Mesenchymal stem cell (in vitro differentiated cells and primary cell): ENCODE measurements around the gene CFAP100.

Experiments used
- DNase-seq: peaks from one replicate; pipeline ENCODE4 v3.0.0-alpha.2; 2013
- H2AFZ ChIP-seq: one replicate; pipeline ENCODE4 v1.6.1; 2013; ENCODE audit warnings: low read depth, mild to moderate bottlenecking, control low read depth, inconsistent platforms, low read length, moderate library complexity
- H2AK5ac ChIP-seq: 2 replicates; pipeline ENCODE4 v1.6.1; 2013; ENCODE audit warnings: low read length, moderate library complexity, mild to moderate bottlenecking, inconsistent platforms; ENCODE audit not compliant: severe bottlenecking
- H2BK120ac ChIP-seq: one replicate; pipeline ENCODE4 v1.6.1; 2013; ENCODE audit warnings: low read depth, mild to moderate bottlenecking, inconsistent platforms, low read length, moderate library complexity
- H2BK12ac ChIP-seq, 2 experiments: one replicate each; pipeline ENCODE4 v1.6.1; 2013; ENCODE audit warnings: inconsistent platforms in 2 of 2, low read length in 2 of 2, mild to moderate bottlenecking in 2 of 2, moderate library complexity in 2 of 2, control low read depth in 1 of 2
- H2BK15ac ChIP-seq: one replicate; pipeline ENCODE4 v1.6.1; 2013; ENCODE audit warnings: mild to moderate bottlenecking, low read depth, inconsistent platforms; ENCODE audit not compliant: poor library complexity, severe bottlenecking
- H2BK5ac ChIP-seq: 2 replicates; pipeline ENCODE4 v1.6.1; 2013; ENCODE audit warnings: low read depth, mild to moderate bottlenecking, low read length, control low read depth, inconsistent platforms; ENCODE audit not compliant: poor library complexity, severe bottlenecking
- H3K14ac ChIP-seq, 2 experiments: one replicate each; pipeline ENCODE4 v1.6.1; 2013; ENCODE audit warnings: inconsistent platforms in 2 of 2, low read length in 2 of 2, control low read depth in 1 of 2, mild to moderate bottlenecking in 1 of 2, moderate library complexity in 1 of 2
- H3K18ac ChIP-seq, 2 experiments: one replicate each; pipeline ENCODE4 v1.6.1; 2013; ENCODE audit warnings: inconsistent platforms in 2 of 2, low read length in 2 of 2, control low read depth in 1 of 2, low read depth in 1 of 2, mild to moderate bottlenecking in 1 of 2
- H3K23ac ChIP-seq, 2 experiments: one replicate each; pipeline ENCODE4 v1.6.1; 2013; ENCODE audit warnings: inconsistent platforms in 2 of 2, low read length in 2 of 2, mild to moderate bottlenecking in 2 of 2, moderate library complexity in 2 of 2, control low read depth in 1 of 2
- H3K27ac ChIP-seq: 2 replicates; pipeline ENCODE4 v1.5.1; 2013; ENCODE audit warnings: mild to moderate bottlenecking, moderate library complexity, low read length, control low read depth, inconsistent platforms; ENCODE audit not compliant: poor library complexity, severe bottlenecking
- H3K27me3 ChIP-seq, 2 experiments: 2 replicates each; pipeline versions ENCODE4 v1.6.1 to v1.7.0; 2013; ENCODE audit warnings: low read length in 2 of 2, mild to moderate bottlenecking in 2 of 2, moderate library complexity in 2 of 2, control low read depth in 1 of 2, inconsistent platforms in 1 of 2; ENCODE audit not compliant: control insufficient read depth in 1 of 2, insufficient read depth in 1 of 2
- H3K36me3 ChIP-seq, 2 experiments: 2 replicates each; pipeline versions ENCODE4 v1.6.1 to v1.7.0; 2013; ENCODE audit warnings: low read length in 2 of 2, control low read depth in 1 of 2, inconsistent platforms in 1 of 2, low read depth in 1 of 2, mild to moderate bottlenecking in 1 of 2; ENCODE audit not compliant: insufficient read depth in 2 of 2, control insufficient read depth in 1 of 2
- H3K4ac ChIP-seq, 2 experiments: one replicate each; pipeline ENCODE4 v1.6.1; 2013; ENCODE audit warnings: inconsistent platforms in 2 of 2, low read length in 2 of 2, mild to moderate bottlenecking in 2 of 2, moderate library complexity in 2 of 2, control low read depth in 1 of 2, low read depth in 1 of 2
- H3K4me1 ChIP-seq: 2 replicates; pipeline ENCODE4 v1.6.1; 2013; ENCODE audit warnings: low read depth, low read length, control low read depth; ENCODE audit not compliant: control insufficient read depth, insufficient read depth
- H3K4me2 ChIP-seq: 2 replicates; pipeline ENCODE4 v1.6.1; 2013; ENCODE audit warnings: low read length, mild to moderate bottlenecking, inconsistent platforms; ENCODE audit not compliant: poor library complexity, severe bottlenecking
- H3K4me3 ChIP-seq, 2 experiments: 2 replicates each; pipeline versions ENCODE4 v1.5.1 to v1.7.0; 2013; ENCODE audit warnings: low read length in 2 of 2, mild to moderate bottlenecking in 2 of 2, control low read depth in 1 of 2, low read depth in 1 of 2; ENCODE audit not compliant: insufficient read depth in 1 of 2
- H3K79me1 ChIP-seq: replicated peaks from 2 replicates; pipeline ENCODE4 v1.6.1; 2013; ENCODE audit warnings: mild to moderate bottlenecking, control low read depth, low read length, inconsistent platforms; ENCODE audit not compliant: poor library complexity, severe bottlenecking
- H3K9ac ChIP-seq: 2 replicates; pipeline ENCODE4 v1.7.0; 2013; ENCODE audit warnings: mild to moderate bottlenecking, low read length, moderate library complexity
- H3K9me3 ChIP-seq: 2 replicates; pipeline ENCODE4 v1.7.0; 2013; ENCODE audit warnings: mild to moderate bottlenecking, low read length; ENCODE audit not compliant: control insufficient read depth
- H4K8ac ChIP-seq: one replicate; pipeline ENCODE4 v1.6.1; 2013; ENCODE audit warnings: inconsistent platforms, mild to moderate bottlenecking, low read length, moderate library complexity
- H4K91ac ChIP-seq: one replicate; pipeline ENCODE4 v1.6.1; 2013; ENCODE audit warnings: mild to moderate bottlenecking, low read length, inconsistent platforms
- WGBS: methylation state at CpG from one replicate; pipeline ENCODE4 v1.1.7; 2013; ENCODE audit warnings: mixed read lengths; 5-methylcytosine and 5-hydroxymethylcytosine counted together

The CFAP100 gene

DNA sequence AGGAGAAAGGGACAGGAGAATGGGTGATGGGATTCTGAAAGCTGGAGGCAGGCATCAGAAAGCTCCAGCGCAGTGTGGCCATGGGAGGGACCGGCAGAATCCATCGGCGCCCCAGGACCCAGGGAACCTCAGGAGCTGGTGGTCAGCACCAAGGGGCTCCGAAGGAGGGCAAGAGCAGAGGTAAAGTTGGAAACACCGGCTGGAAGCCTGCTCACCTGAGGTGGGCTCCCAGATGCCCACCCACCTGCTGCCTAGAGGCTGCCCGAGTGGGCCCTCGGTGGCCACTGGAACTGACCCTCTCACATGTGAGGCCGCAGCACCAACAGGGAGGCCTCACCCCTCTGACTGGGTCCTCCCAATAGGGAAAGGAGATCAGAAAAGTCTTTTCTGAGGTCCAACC, 91.2 kb downstream of the CFAP100 start:
- 95% methylated on average over 9 of the region's 9 CpGs for WGBS
- no peak overlapping the region for H3K4me3 ChIP-seq
- no peak overlapping the region for H2AK5ac ChIP-seq
- no peaks in the 10 kb centered on the region for H3K9me3 ChIP-seq
- H3K23ac ChIP-seq: no peak overlapping the region
- H4K8ac ChIP-seq: no peak overlapping the region
- H2BK15ac ChIP-seq: no peak overlapping the region
- H2BK12ac ChIP-seq: no peak overlapping the region
- H4K91ac ChIP-seq: no peak overlapping the region
- no peak overlapping the region for H3K4me2 ChIP-seq
- H2BK5ac ChIP-seq: no peak overlapping the region
- H2BK120ac ChIP-seq: no peak overlapping the region
- H3K79me1 ChIP-seq: no peaks in the 10 kb centered on the region
- no peak overlapping the region for H3K27ac ChIP-seq
- no peaks in the 10 kb centered on the region for H3K36me3 ChIP-seq
- no peak overlapping the region for H2AFZ ChIP-seq
- H3K18ac ChIP-seq: no peak overlapping the region
- H3K4me1 ChIP-seq: peaks cover 5% of the 10 kb centered on the region
- DNase-seq: no peak
- H3K27me3 ChIP-seq: peaks cover 19 to 53% of the 10 kb centered on the region in 2 experiments
- no peak overlapping the region for H3K4ac ChIP-seq
- H3K14ac ChIP-seq: no peak overlapping the region
- H3K9ac ChIP-seq: no peak overlapping the region
